Left forelimb (tissue), 1 donor: ENCODE measurements around the gene PIN1.
A peak's percentile ranks its signal among the peaks of the same experiment; 100 is the strongest.

Experiments
- DNase-seq: peaks from one replicate; pipeline ENCODE4 v3.0.0-alpha.2; 2018; ENCODE audit warnings: low spot score

The PIN1 gene

DNA sequence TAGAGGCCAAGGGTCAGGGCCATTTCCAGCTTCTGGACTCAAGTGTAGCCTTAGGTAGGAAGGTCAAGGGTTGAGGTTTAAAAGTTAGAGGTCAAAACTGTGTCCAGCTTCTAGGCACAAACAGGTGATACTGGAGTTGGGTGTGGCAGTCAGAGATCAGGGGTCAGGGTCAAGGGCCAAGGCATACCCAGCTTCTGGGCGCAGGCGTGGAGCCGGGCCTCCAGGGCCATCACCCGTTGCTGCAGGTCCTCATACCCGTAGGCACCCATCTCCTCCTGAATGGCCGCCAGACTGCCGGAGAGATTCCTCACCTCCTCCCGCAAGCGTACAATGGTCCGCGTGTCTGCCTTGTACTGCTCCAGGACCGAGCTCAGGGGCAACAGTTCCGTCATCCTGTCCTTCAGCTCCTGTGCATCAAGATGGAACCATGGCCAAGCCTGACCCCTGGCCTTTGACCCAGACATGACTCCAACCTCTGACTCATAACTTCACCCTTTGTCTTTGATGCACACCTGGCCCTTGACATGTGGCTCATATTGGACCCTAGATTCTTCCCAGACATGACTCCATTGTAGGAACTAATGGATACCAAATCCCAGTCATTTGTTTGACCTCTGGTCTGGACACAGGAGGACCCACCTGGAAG is 22.1 kb downstream of the PIN1 start:
- DNase-seq: no peak

GRCh38 chr19:9857920-9858746 is 23.0 kb downstream of the PIN1 start:
- DNase-seq: no peak

DNA sequence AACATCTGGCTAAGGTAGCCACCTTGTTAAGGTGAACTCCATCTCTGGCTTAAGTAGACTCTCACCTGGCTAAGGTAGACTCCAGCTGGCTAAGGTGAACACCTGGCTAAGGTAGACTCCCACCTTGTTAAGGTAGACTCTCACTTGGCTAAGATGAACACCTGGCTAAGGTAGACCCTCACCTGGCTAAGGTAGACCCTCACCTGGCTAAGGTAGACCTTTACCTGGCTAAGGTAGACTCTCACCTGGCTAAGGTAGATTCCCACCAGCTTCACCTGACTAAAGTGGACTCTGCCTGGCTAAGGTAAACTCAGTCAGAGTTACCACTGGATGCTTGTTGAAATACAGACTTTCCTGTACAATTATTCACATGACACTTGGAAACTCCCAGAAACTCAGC is 23.6 kb downstream of the PIN1 start:
- no peak for DNase-seq

DNA sequence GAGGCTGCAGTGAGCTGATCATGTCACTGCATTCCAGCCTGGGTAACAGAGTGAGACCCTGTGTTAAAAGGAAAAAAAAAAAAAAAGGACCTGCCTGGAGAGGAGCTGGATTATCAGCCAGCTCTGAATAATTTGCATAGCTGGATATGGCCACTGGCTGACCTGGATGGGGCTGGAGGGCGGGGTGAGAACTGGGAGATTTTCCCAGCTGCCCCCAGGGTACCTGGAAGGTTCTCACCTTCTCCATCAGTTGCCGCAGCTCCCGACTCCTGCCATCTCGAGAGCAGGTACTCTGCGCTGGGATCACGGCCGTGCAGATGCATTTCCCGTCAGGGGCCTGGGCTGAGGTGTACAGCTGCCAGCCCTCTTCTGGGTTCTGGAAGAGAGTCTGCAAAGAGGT is 25.3 kb downstream of the PIN1 start:
- DNase-seq: no peak

- no peak for DNase-seq
These were observed 26.4 kb downstream of the PIN1 start for GRCh38 chr19:9861503-9861902.

DNA sequence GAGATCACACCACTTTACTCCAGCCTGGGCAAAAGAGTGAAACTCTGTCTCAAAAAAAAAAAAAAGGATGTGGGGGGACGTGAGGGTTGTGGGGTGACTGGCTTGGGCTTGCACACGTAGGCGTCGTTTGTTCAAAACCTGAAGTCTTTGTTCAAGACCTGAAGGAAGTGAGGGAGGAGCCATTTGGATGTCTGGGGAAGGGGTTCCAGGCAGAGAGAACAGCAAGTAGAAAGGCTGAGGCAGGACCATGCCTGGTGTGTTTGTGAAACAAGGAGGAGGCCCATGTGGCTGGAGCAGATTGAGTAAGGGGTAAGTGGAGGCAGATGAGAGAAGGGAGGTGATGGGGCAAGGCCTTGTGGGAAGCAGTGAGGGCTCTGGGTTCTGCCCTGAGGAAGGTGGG is 27.8 kb downstream of the PIN1 start:
- DNase-seq: no peak

DNA sequence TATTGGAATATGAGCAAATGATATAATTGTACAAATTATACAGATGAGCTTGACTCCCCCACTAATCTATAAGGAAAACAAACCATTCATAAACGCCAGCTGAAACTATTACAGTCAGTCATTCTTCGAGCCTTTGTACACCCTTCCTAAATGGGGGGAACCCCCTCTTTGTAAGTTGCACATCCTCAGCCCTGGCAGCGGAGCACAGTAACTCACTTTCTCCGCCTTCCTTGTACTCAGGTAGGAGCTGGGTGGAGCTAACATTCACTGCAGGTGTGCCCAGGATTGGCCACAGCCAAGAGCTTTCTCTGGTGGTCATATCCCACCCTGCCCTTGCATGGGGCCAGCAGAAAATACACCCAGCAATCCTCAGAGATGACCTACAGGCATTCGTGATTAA is 28.6 kb downstream of the PIN1 start:
- DNase-seq: no peak

DNA sequence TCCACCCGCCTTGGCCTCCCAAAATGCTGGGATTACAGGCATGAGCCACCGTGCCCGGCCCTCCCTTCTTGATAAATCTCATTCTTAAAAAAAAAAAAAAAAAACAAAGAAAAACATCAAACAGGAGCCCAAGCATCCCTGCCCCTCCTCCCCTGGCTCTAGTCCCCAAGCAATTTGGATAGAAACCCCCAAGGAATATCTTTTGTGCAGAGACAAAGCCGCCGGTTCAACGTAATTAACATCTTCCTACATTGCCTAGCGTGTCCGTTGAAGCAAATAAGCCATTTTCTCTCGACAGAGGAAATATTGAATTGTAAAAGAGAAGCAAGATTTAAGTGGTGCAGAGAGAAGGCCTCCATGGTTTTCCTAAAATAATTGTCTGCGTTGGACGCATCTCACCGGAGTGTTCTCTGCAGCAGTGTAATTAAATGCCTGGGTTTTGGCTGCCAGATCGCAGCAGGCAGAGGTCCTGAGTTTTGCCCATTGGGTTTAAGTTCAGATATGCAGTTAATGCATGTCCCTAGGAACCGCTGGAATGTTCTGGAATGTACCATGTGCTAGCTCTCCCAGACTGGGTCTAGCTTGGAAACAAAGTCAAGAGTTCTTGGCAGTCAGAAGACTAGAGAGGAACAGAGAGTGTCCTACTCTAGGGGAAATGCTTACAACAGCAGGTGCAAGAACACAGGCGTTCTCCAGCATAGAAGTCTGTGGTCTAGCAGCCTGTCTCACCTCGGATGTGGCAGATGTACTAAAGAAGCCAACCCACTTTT is 30.8 kb downstream of the PIN1 start:
- no peak for DNase-seq

DNA sequence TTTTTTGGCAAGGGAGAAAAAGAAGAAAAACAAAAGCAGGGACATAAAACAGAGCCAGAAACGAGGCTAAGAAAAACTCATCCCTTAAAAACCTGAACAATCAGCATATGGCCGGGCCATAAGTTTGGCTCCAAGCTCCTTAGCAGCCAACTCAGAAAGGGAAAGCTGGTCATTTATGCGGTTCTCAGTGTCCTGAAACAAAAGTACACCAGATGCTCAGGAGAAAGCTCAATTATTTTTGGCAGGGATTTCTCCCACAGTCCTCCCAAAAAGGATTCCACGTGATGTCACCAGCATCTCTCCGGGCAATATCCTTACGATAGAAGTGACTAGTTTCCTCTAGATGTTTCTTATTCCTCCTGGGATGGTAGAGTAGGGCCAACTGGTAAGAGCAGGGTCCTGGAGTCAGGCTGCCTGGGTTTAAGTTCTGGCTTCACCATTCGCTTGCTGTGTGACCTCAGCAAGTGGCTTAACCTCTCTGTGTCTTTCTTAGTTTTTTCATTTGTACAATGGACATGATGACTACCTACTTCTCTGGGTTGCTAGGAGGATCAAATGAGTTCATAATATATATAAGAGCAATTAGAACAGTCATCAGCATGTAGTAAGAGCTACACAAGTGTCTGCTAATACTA is 34.0 kb downstream of the PIN1 start:
- DNase-seq: no peak

- DNase-seq: no peak
These were observed 36.7 kb downstream of the PIN1 start for GRCh38 chr19:9871626-9872338.

DNA sequence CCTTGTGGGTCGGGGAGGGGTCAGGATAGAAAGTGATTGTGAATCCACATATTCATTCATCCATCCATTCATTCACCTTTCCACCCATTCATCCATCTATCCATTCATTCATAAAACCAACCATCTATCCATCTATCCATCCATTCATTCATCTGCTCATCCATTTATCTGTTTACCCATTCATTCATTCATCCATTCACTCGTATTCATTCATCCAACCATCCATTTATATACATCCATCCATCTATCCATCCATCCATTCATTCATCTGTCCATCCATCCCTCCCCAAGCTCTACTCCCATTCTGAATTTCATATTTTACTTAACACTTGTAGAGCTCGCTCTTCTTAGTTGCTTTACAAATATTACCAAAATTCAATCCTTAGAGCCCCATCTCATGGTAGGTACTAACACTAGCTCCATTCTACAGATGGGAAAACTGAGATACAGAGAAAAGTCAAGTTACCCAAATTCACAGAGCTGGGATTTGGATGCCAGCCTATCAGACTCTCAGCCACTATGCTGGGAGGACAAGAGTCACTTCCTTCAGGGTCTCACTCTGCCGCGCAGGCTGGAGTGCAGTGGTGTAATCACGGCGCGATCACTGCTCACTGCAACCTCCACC is 37.6 kb downstream of the PIN1 start:
- DNase-seq: no peak

GRCh38 chr19:9875031-9875627 is 40.0 kb downstream of the PIN1 start:
- DNase-seq: no peak

GRCh38 chr19:9875796-9876195 is 40.7 kb downstream of the PIN1 start:
- DNase-seq: no peak

DNA sequence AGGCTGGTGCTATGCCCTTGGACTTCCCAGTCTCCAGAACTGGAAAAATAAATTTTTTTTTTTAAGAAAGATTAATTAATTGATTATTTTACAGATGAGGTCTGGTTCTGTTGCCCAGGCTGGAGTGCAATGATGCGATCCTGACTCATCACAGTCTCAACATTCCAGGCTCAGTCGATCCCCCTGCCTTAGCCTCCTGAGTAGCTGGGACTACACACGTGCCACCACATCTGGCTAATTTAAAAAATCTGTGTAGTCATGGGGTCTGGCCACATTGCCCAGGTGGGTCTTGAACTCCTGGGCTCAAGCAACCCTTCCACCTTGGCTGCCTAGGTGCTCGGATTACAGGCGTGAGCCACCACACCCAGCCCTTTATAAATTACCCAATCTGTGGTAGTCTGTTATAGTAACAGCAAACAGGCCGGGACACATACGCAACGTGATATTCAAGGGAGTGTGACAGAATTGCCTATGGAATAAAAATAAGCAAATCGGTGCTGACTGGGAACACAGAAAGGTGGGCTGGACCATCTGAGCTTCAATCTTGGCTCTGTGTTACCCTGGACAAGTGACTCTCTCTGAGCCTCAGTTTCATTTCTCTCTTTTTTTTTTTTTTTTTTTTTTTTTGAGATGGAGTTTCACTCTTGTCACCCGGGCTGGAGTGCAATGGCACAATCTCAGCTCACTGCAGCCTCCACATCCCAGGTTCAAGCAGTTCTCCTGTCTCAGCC is 42.8 kb downstream of the PIN1 start:
- no peak for DNase-seq

GRCh38 chr19:9878511-9879196 is 43.5 kb downstream of the PIN1 start:
- DNase-seq: no peak

DNA sequence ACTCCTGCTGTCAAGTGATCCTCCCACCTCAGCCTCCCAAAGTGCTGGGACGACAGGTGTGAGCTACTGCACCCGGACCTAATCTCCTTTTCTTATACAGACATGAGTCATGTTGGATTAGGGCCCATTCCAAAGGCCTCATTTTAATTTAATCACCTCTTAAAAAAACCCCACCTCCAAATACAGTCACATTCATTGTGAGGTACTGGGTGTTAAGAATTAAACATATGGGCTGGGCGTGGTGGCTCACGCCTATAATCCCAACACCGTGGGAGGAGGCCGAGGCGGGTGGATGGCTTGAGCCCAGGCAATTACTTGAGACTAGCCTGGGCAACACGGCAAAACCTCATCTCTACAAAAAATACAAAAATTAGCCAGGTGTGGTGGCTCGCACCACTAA is 46.6 kb downstream of the PIN1 start:
- no peak for DNase-seq

- DNase-seq: peak; percentile 74
These were observed 48.2 kb downstream of the PIN1 start for GRCh38 chr19:9883231-9883758.

GRCh38 chr19:9883764-9884163 is 48.6 kb downstream of the PIN1 start:
- no peak for DNase-seq

GRCh38 chr19:9885077-9885552 is 50.0 kb downstream of the PIN1 start:
- DNase-seq: peak; percentile 83
